HepG2 (cell line): Measurements from ENCODE around the gene TLR6. TPM values are rescaled to one million over a fixed set of nuclear protein-coding genes. Genes with fewer than 3 reads are reported as not detected.

Source experiments
- ATAC-seq: fragments of 200-7000 bp; cut with Tn5 transposase; 3 replicates; pipeline ENCODE4 v1.9.1; 2020; ENCODE audit warnings: mild to moderate bottlenecking, moderate library complexity
- BruUV-seq: library from RNA; stranded (reverse); fragments of 400-500 nt; replicated peaks from 2 replicates; lab custom pipeline; 2021; lab: Mats Ljungman, UMichigan
- CTCF ChIA-PET: fragments of 300-600 bp; formaldehyde crosslinking; extraction: SDS; loops from one replicate; lab custom pipeline; 2021; ENCODE audit warnings: low total read pairs, inconsistent platforms, low intra/inter-chr PET ratio; lab: Yijun Ruan, JAX
- POLR2A ChIA-PET: fragments of 350-600 bp; sonication (Branson Sonifier 250); formaldehyde crosslinking; loops from one replicate; lab custom pipeline; 2020; ENCODE audit warnings: antibody characterized with exemption, inconsistent platforms; lab: Yijun Ruan, JAX
- DNase-seq: peaks from one replicate; pipeline ENCODE4 v3.0.0-alpha.2; 2015; ENCODE audit warnings: low spot score
- FAIRE-seq: peaks from 3 replicates; lab custom pipeline; 2011; peaks lifted over from hg19 to GRCh38; lab: Jason Lieb, UNC
- H2AFZ ChIP-seq: one replicate; pipeline ENCODE4 v1.6.1; 2011; ENCODE audit warnings: low read length, inconsistent platforms
- H3K27ac ChIP-seq: fragments of 300-600 bp; 3 replicates; pipeline ENCODE4 v1.8.0; 2011; ENCODE audit warnings: mixed run types, mild to moderate bottlenecking, mixed read lengths, low read length, inconsistent platforms; ENCODE audit not compliant: insufficient read depth; ENCODE audit errors: extremely low read length
- H3K27me3 ChIP-seq, 2 experiments: fragments of 200-600 bp in 1 of 2; 2 replicates in 1 of 2; 3 replicates in 1 of 2; pipeline versions ENCODE4 v1.6.0 to v1.8.0; 2011; ENCODE audit warnings: low read length in 2 of 2, mild to moderate bottlenecking in 2 of 2, moderate library complexity in 2 of 2, inconsistent platforms in 1 of 2; ENCODE audit not compliant: insufficient read depth in 2 of 2, control insufficient read depth in 1 of 2
- H3K36me3 ChIP-seq, 2 experiments: fragments of 200-600 bp in 1 of 2; replicated peaks in 1 of 2; 2 replicates in 1 of 2; 3 replicates in 1 of 2; pipeline versions ENCODE4 v1.5.1 to v1.8.0; 2011; ENCODE audit warnings: low read length in 2 of 2, inconsistent platforms in 1 of 2; ENCODE audit not compliant: insufficient read depth in 2 of 2, control insufficient read depth in 1 of 2
- H3K4me1 ChIP-seq: 2 replicates; pipeline ENCODE4 v1.5.1; 2012; ENCODE audit warnings: low read length, inconsistent platforms; ENCODE audit not compliant: insufficient read depth
- H3K4me2 ChIP-seq: 2 replicates; pipeline ENCODE4 v1.6.0; 2011; ENCODE audit warnings: low read depth, low read length, inconsistent platforms
- H3K4me3 ChIP-seq, 3 experiments: fragments of 200-600 bp in 1 of 3; sonication (generic), shearing (Covaris generic) in 1 of 3; replicated peaks in 1 of 3; 2 replicates each; pipeline ENCODE4 v1.5.1; 2011 to 2016; ENCODE audit warnings: low read length in 3 of 3, inconsistent platforms in 2 of 3, low read depth in 2 of 3, mild to moderate bottlenecking in 2 of 3, control low read depth in 1 of 3, mixed read lengths in 1 of 3; ENCODE audit not compliant: insufficient read depth in 1 of 3
- H3K79me2 ChIP-seq: one replicate; pipeline ENCODE4 v1.6.1; 2011; ENCODE audit warnings: low read length, inconsistent platforms; ENCODE audit not compliant: insufficient read depth
- H3K9ac ChIP-seq: 2 replicates; pipeline ENCODE4 v1.6.0; 2011; ENCODE audit warnings: mild to moderate bottlenecking, low read depth, low read length, inconsistent platforms; ENCODE audit not compliant: insufficient read depth
- H3K9me3 ChIP-seq: 2 replicates; pipeline ENCODE4 v1.5.1; 2012; ENCODE audit warnings: mild to moderate bottlenecking, low read length
- H4K20me1 ChIP-seq: 2 replicates; pipeline ENCODE4 v1.6.0; 2011; ENCODE audit warnings: inconsistent platforms, mild to moderate bottlenecking, low read length, moderate library complexity; ENCODE audit not compliant: insufficient read depth
- KLF16 ChIP-seq, 2 experiments: sonication (generic) in 1 of 2; formaldehyde crosslinking in 1 of 2; IDR thresholded peaks; 2 replicates each; pipeline versions ENCODE4 v1.6.1 to v1.8.0; 2016 to 2023; ENCODE audit warnings: missing genetic modification reagents in 2 of 2, missing compliant biosample characterization in 1 of 2
- PCBP1 ChIP-seq: fragments of 200-400 bp; formaldehyde crosslinking; IDR thresholded peaks from 2 replicates; pipeline ENCODE4 v1.6.1; 2017; ENCODE audit warnings: mild to moderate bottlenecking, low read depth, low read length, borderline replicate concordance
- SMC3 ChIP-seq: IDR thresholded peaks from 2 replicates; pipeline ENCODE4 v1.6.1; 2011; ENCODE audit warnings: low read length, improper control_type of control experiment
- STAG1 ChIP-seq: sonication (generic); formaldehyde crosslinking; IDR thresholded peaks from 2 replicates; pipeline ENCODE4 v1.4.0; 2020; ENCODE audit warnings: missing genetic modification reagents
- ZFP36L1 ChIP-seq: sonication (generic); formaldehyde crosslinking; IDR thresholded peaks from 2 replicates; pipeline ENCODE4 v1.8.0; 2022; ENCODE audit warnings: mild to moderate bottlenecking, missing genetic modification reagents, moderate library complexity
- in situ Hi-C: cut with HindIII; loops from 2 replicates; pipeline ENCODE4 v1.10.0; 2017; ENCODE audit warnings: low pct_unique_long_range_greater_than_20kb; ENCODE audit not compliant: extremely low pct_ligation_motif_present
- intact Hi-C: fragments of 100-400 bp; cut with micrococcal nuclease; formaldehyde crosslinking; loops from one replicate; pipeline ENCODE4 v1.10.0; 2022; ENCODE audit not compliant: unreplicated experiment
- polyA plus RNA-seq, 8 experiments: library from polyadenylated mRNA; depleted of rRNA in 3 of 8; stranded (reverse) in 7 of 8; unstranded in 1 of 8; fragments of >200 nt; fragmentation: Illumina TruSeq in 4 of 8; extraction: Trizol in 4 of 8; gene quantifications; 2 replicates each; pipeline versions ENCODE4 v1.2.1 to v1.2.3, GENCODE V29; 2011 to 2016; ENCODE audit warnings: low read depth in 4 of 8, missing spikeins in 1 of 8, mixed read lengths in 1 of 8; ENCODE audit not compliant: insufficient read depth in 1 of 8
- total RNA-seq, 5 experiments: library from RNA; depleted of rRNA; stranded (reverse); fragments of >200 nt; fragmentation: Illumina TruSeq; extraction: Trizol; gene quantifications; 2 replicates each; pipeline ENCODE4 v1.2.3, GENCODE V29; 2016; ENCODE audit warnings: low read depth in 1 of 5
- TF ChIP-seq, protein P1 (sequence below): sonication (generic); formaldehyde crosslinking; IDR thresholded peaks from 2 replicates; pipeline ENCODE4 v1.5.0; 2020; ENCODE audit warnings: mild to moderate bottlenecking, missing genetic modification reagents, moderate library complexity
- TF ChIP-seq, protein P2 (sequence below): sonication (generic); formaldehyde crosslinking; IDR thresholded peaks from 2 replicates; pipeline ENCODE4 v1.4.0; 2020; ENCODE audit warnings: low read depth, mild to moderate bottlenecking, missing genetic modification reagents

TLR6 gene
- total and polyA plus RNA-seq, 2 of the 13 experiments (the other 11 are each of a cell fraction or from before 2014, with no cell fraction given), result 0.33 to 0.71 TPM

DNA sequence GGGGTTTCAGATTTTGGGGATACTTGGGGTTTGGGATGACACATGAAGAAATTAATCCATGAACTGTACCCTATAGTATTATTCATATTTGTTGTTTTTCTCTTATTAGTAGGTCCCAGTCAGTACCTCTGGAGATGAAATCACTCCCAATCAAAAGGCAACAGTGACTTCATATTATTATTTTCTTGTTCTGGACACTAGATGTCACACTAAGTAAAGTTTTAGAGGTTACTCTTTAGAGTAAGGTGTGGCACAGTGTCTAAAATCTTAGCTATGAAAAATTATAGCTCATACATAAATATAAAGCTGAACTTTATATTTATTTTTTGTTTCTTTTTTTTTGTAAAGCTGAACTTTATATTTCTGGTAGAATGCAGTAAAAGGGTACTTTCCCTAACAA lies 46.1 kb upstream of the TLR6 start:
- BruUV-seq, result no TSS peak
- DNase-seq (peak; percentile 27), FAIRE-seq (peak; percentile 48)

More for the DNA sequence above, 46.1 kb upstream of the TLR6 start:
- Histone ChIP-seq H3K27ac (no peak overlapping the region), H3K9me3 (no peaks in the 10 kb centered on the region), H4K20me1 (no peaks in the 10 kb centered on the region), H3K36me3 (peaks cover 16 to 38% of the 10 kb centered on the region in 2 experiments), H2AFZ (no peak overlapping the region), H3K4me2 (no peak overlapping the region), H3K4me3 (no peak overlapping the region), H3K4me1 (peaks cover 43% of the 10 kb centered on the region), H3K79me2 (peaks cover 9% of the 10 kb centered on the region), H3K27me3 (no peaks in the 10 kb centered on the region), H3K9ac (no peak overlapping the region)
- in situ Hi-C loops, result loop anchor here (5.0 kb wide), 1 partner anchor 235 kb away; no protein-coding TSS in a partner anchor
- CTCF ChIA-PET, result interaction anchor here (1.8 kb wide), 1 partner anchor 232 kb away, joined by 11 read pairs; no protein-coding TSS in a partner anchor
- POLR2A ChIA-PET, result interaction anchor here (0.6 to 3.0 kb wide), 2 partner anchors 141 to 232 kb away, joined by 3 to 27 read pairs; no protein-coding TSS in a partner anchor
- intact Hi-C loops, result loop anchor here (10.0 kb wide), 1 partner anchor 142 kb away; no protein-coding TSS in a partner anchor
- no peak for ATAC-seq
- TF ChIP-seq SMC3 (0 out of 2 replicates have a peak, but pooled peaks have one; percentile 13), KLF16 (CRISPR knock-in tag; IDR thresholded peaks at IDR 0.05) (no peak), PCBP1 (no peak), ZFP36L1 (CRISPR knock-in tag) (no peak), STAG1 (CRISPR knock-in tag) (peak; percentile 64)
- TF ChIP-seq, protein P1, sequence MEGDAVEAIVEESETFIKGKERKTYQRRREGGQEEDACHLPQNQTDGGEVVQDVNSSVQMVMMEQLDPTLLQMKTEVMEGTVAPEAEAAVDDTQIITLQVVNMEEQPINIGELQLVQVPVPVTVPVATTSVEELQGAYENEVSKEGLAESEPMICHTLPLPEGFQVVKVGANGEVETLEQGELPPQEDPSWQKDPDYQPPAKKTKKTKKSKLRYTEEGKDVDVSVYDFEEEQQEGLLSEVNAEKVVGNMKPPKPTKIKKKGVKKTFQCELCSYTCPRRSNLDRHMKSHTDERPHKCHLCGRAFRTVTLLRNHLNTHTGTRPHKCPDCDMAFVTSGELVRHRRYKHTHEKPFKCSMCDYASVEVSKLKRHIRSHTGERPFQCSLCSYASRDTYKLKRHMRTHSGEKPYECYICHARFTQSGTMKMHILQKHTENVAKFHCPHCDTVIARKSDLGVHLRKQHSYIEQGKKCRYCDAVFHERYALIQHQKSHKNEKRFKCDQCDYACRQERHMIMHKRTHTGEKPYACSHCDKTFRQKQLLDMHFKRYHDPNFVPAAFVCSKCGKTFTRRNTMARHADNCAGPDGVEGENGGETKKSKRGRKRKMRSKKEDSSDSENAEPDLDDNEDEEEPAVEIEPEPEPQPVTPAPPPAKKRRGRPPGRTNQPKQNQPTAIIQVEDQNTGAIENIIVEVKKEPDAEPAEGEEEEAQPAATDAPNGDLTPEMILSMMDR (CRISPR knock-in tag), result peak; percentile 49
- TF ChIP-seq, protein P2, sequence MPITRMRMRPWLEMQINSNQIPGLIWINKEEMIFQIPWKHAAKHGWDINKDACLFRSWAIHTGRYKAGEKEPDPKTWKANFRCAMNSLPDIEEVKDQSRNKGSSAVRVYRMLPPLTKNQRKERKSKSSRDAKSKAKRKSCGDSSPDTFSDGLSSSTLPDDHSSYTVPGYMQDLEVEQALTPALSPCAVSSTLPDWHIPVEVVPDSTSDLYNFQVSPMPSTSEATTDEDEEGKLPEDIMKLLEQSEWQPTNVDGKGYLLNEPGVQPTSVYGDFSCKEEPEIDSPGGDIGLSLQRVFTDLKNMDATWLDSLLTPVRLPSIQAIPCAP, result no peak
